Measurements from ENCODE around the gene NAV3.

GRCh38 chr12:77932216-77932615, 101.5 kb downstream of the NAV3 start:
- TF ChIP-seq CTCF (conservative IDR thresholded peaks at IDR 0.05; ENCODE audit: low read length) = peak; percentile 51
- TF ChIP-seq EZH2phosphoT487 (IDR thresholded peaks at IDR 0.05; ENCODE audit: borderline replicate concordance) = no peak
